Activated CD8-positive, alpha-beta memory T cell treated with anti-CD3 and anti-CD28 coated beads for 48 hours (primary cell): ENCODE data around the gene AP2B1.

ENCODE experiments used
- DNase-seq, 3 experiments: peaks; one replicate each; pipeline ENCODE4 v3.0.0-alpha.2; 2020; ENCODE audit warnings: low read depth in 2 of 3, low spot score in 2 of 3

AP2B1 gene

DNA sequence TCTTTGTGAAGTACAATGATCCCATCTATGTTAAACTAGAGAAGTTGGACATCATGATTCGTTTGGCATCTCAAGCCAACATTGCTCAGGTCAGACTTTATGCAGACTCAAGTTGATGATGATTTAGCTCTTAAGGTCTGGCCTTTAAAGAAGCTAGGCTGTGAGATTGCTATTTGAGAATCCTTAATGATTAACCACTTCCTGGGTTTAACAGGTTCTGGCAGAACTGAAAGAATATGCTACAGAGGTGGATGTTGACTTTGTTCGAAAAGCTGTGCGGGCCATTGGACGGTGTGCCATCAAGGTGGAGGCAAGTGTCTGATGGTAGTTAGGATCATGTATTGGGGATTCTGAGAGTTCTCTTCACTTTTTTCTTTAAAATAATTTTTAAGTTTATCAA lies 40.3 kb downstream of the AP2B1 start:
- DNase-seq = no peak

DNA sequence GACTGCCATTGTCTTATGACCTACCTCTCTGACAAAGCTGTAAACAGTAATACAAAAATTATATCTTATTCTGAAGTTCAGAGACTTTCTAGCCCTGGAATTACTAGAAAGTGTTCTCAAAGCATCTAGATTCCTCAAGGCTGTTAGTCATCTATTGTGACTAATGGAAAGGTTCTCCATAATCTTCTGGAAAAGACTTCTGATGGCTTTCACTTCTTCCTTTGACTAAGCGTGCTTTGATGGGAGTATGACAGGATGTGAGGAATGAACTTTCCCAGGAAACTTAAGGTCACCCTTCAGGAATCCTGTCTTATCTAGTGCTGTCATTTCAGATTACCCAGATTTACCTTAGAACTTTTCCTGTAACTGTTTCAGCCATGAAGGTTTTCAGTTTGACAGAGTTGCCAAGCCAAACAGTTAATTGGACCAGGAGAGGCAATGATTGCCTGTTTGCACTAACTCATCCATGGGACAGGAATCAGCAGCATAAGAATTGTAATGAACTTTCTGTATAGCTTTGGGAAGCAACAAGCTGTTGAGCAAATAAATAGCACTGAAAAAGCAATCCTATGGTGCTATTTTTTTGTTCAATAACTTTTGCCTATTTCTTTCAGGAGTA lies 43.5 kb downstream of the AP2B1 start:
- DNase-seq = no peak

DNA sequence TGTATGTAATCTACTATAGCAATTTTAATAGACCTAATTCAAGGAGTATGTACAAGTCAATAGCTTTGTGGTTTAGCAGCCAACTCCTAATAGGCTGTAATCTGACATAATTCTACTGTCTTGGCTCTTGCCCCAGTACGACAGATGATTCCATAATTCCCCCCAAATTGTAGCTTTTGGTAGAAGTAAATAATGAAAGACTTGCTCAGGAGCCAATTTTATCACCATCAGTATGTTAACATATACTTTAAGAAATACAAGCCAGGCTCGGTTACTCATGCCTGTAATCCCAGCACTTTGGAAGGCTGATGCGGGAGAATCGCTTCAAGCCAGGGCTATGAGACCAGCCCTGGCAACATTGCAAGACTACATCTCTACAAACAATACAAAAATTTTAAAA lies 53.9 kb downstream of the AP2B1 start:
- DNase-seq = no peak

DNA sequence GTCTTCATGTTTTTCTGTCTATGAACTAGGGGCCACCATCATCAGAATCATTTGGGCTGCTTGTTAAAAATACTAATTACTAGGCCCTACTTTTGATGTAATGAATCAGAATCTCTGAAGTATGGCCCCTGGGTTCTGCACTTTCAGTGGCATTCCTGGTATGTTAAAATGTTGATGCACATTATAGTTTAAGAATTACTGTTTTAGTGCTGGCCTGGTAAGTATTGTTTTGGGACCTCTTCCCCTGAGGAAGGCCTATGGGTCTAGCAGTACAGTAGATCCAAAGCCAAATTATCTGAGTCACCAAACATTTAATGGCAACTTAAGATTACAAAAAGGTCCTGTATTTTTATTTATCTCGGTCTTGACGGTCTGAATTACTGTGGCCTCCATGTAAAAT lies 58.8 kb downstream of the AP2B1 start:
- no peak for DNase-seq

DNA sequence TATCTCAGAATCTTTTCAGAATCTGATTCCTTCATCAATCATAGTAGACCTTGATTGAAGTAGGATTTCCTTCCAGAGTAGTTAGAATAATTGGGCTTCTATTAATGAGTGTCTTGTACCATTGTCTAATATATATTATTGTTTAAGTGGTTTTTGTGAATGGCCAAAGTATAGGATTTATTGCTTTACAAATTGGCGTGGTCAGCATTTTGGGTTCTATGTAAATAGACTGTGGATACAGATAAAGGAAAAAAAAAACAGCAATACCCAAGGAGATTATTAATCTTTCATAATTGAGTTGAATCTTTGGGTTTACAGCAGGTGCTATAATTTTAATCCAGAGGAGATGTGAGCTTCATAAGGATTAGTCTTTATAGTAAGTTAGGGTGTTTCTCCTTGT lies 64.3 kb downstream of the AP2B1 start:
- no peak for DNase-seq

DNA sequence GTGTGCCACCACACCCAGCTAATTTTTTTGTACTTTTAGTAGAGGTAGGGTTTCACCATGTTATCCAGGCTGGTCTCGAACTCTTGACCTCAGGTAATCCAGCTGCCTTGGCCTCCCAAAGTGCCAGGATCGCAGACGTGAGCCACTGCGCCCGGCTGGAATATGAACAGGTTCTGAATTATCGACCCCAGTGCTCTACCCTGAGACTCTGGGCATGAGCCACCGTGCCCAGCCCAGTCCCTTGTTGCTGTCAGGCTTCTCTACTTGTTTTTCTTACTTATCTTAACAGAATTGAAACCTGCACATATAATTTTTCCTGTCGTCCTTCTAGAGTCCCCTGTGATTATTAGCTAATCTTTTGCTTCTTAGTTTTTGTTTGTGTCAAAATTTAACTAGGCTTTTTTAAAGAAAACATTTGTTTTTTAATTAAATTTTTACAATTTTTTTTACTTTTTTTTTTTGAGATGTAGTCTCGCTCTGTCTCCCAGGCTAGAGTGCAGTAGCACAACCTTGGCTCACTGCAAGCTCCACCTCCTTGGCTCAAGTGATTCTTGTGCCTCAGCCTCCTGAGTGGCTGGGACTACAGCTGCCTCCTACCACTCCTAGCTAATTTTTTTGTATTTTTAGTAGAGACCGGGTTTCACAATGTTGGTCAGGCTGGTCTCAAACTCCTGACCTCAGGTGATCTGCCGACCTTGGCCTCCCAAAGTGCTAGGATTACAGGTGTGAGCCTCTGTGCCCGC lies 66.7 kb downstream of the AP2B1 start:
- no peak for DNase-seq

DNA sequence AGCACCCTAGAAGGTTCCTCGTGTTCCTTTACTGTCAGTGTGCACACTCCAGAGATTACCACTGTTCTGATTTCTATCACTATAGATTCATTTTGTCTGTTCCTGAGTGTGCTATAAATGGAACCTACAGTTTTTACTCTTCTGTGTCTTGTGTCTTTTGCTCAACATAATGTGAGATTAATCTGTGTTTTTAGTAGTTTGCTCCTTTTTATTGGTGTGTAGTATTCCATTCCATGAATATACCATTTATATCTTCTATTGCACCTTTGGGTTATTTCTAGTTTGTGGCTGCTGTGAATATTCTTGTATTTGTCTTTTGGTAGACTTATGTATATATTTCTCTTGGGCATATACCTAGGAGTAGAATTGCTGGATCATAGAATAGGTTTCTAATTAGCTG lies 68.2 kb downstream of the AP2B1 start:
- DNase-seq = no peak

DNA sequence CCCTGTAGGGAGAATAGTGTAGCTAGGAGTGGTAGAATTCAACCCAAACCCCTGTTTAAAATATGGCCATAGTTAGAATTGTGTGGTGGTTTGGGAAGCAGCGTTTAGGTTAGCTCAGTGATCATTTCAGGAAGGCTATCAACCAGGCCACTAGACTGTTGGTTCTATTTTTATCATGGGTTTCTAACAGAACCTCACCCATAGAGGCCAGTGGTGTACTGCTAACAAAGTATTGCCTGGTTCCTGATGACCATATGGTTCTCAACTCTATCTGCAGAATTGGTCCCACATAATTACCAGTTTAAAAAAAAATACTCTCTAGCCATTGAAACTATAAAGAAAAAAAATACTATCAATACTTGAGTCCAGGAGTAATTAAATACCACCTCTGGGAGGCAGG lies 73.8 kb downstream of the AP2B1 start:
- DNase-seq = no peak

DNA sequence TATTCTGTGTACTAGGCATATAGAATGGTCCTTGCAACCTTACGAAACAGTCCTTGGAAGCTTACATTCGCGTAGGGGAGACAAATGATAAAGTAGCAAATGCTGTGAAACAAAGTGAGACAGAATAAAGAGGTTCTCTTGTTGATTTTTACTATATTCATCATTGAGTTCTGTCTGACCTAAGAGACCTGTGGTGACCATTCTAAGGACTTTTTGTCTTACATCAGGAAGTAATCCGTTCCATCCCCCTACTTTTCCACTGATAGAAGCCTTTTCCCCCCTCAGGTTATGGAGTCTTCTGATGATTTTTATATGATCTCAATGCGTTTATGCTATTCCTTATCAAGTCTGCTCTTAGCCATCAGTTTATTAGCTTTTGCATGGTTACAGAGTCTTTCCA lies 77.6 kb downstream of the AP2B1 start:
- no peak for DNase-seq

DNA sequence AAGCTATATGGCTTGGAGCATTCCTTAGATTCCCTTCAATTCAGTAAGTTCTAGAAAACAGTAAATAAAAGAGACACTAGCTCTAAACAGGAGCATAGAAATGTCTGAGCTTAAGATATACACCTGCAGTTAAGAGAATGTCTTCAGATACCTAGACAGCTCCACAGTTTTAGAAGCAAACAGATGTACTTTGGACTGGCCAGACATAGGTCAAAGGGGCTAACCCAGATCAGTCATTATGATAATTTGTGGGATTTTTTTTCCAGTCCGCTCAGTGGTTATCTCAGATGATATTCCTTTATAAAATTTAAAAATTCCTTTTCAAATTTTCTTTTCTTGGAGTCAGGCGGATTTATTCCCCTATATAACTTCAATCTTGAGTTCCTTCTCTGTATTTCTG lies 78.5 kb downstream of the AP2B1 start:
- DNase-seq = no peak

DNA sequence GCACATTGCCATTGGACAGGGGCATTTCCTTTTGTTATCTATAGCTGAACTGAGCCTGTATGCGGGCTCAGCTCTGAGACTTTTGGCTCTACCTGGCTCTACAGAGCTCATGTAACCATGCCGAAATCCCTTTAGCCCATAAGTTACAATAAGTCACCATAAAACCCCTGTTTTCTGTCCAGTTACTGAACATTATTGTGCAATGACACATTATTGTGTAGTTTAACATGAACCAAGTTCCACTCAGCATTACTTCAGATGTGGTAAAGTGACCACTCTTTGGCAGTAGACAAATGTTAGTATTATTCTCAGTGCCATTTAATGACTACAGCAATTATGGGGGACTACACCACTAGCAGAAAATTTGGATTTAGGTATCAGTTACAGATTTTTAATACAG lies 78.9 kb downstream of the AP2B1 start:
- DNase-seq = no peak

DNA sequence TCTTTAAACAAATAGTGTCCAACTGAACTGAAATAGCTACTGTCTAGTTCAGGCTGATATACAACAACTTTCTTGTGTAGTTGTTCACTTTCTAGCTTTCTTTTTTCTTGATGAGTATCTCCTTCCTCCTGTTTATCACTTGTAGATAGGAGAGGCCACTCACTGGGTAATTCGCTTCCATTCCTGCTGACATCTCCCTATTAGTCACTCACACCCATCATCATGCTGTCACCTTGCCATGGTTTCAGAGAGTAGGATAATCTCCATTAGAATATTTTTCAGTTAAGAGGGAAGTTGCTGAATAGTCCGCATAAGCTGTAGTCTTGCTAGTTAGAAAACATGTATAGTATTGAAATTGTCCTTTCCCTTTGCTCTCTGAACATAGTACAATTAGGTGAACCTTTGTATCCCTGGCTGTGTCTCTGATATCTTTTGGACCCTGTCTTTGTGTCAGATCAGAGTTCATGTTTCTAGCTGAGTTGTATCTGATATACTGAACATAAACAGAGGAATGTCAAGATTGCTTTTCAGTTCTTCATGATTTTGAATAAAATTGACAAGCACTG lies 79.9 kb downstream of the AP2B1 start:
- no peak for DNase-seq

DNA sequence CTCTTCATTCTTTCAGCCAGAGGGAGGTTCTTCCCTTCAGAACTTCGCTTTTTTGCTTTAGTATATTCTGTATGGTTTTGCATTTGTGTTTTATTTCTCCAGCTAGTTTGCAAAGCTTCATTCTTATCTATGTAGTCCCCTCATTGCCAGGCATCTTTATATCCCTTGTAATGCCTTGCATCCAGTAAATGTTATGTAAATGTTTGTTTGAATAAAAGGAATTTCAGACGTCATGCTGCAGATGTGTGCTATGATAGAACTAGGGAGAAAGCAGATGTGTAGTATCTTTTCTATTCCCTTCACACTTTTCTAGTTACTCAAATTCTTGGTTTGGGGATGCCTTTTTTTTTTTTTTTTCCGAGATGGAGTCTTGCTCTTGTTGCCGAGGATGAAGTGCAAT lies 81.7 kb downstream of the AP2B1 start:
- DNase-seq = no peak

DNA sequence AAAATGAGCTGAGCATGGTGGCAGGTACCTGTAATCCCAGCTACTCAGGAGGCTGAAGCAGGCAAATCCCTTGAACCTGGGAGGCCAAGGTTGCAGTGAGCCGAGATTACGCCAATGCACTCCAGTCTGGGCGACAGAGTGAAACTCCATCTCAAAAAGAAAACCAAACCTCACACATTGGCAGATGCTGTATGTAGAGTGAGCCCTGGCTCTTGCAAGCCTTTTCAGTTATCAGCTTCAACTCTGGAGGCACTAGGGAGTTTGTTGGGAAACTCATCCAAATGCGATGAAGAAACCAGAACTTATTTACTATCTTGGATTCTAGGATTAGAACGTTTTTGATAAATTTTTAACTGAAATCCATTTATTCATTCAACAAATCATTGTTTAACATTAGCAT lies 87.4 kb downstream of the AP2B1 start:
- DNase-seq = no peak

DNA sequence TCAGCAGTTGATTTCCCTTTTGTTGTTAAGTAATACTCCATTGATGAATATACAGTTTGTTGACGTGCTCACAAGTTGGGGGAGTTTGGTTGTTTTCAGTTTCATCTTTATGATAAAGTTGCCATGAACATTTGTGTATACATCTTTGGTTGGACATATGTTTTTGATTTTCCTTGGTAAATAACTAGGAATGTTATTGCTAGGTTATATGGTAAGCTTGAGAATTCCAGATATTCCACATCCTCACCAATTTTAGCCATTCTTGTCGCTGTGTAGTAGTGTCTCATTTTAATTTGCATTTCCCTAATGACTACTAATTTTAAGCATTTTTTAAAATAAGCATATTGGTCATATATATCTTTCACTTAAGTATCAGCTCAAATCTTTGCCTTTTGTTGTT lies 89.3 kb downstream of the AP2B1 start:
- DNase-seq = no peak

DNA sequence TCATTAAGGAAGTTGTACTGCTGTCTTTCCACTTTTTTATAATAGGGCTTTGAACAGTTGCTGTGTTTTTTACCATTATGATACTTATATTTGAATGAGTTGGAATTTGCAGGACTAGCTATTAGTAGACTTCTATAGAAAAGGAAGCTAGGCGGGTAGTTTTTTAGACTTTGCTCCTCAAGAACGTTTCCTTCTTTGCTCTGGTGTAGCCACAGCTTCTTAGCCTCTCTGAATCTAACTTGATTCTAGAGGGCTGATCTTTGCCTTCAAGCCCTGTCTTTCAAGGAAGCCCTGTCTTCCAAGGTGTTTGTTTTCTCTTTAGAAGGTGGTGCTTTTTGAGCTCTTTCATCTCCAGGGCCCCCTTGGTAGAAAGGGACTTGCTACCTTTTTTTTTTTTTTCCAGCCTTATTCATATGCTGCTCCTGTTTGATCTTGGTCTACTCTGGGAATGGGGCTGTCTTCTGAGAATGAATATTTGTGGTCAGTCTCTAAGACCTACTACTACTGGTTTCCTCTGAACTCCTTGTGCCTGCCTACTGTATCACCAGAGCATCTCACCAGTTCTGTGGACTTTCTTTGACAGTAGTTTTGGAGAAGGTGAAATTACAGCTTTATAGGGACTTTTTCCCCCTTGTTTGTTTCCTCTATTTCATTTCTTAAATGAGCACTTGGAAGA lies 92.0 kb downstream of the AP2B1 start:
- no peak for DNase-seq

DNA sequence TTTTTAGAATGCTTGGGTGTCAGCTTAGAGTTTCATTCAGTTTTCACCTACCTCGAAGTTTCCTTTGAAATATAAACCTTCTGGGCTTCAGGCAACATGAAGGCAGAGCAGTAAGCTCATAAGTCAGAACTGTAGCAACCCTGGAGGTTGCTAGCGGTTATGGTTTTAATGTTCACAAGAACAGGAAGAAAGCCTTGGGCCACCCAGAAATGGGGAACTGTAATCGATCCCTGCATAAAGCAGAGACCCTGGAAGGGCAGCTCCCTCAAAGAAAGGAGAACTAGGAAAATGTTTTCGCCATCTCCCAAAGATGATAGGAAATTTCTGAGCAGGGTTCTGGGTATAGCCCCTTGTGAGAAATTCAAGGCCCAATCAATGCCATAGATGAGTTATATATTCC lies 96.5 kb downstream of the AP2B1 start:
- DNase-seq = no peak

DNA sequence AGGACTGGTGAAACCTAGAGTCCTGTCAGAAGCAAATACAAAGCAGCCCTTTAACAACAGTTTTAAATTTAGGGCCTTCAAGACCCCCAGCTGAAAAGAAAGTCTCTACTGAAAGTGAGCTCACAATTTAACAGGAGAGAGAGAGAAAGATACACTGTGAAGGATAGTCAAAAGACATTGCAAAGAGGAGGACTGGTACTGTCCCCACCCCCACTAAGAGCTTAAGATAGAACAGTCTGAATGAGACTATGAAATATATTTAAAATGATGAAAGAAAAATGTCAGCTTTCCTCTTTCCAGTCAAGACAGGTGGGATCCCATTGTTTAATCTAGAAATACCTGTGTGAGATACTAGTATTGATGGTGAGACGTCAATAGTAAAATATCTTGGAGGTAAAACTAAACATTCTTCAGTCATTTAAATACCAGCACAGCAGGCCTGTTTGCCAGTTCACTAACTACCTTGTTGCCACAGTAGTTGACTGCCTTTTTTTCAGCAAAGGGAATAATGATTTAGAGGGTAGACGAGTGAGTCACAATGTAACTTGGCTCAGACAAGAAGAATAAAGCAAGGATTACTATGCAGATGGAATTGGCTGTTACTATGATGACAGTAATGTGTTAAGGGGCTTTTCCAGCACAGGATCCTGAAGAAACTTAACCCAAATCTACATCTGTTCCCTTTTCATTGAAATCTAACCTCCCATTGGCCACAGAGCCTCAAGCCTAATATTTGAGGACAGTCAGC lies 97.1 kb downstream of the AP2B1 start:
- DNase-seq = no peak

DNA sequence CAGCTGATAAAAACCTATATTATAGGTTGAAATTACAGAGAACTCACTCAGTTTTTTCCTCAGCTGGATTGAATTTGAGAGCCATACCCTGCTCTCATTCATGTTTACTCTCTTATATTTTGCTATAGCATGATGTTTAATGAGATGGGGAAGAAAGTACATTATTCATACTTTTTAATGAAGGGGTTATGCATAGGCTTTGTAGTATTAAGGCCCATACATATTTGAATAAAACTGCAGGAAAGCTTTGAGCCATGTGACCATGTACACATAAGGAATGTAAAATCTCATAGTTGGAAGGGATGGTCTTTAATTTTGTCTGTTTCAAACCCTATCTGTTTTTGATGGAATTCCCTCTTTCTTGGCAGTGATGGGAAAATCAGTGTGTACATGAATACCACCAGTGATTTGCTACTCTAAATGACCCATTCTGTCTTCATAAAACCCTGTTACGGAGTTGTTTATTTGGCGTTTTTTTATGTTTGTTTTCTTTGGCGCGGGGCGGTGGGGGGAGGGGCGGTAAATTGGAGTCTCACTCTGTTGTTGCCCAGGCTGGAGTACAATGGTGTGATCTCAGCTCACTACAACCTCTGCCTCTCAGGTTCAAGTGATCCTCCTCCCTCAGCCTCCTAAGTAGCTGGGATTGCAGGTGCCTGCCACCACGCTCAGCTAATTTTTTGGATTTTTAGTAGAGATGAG lies 105.5 kb downstream of the AP2B1 start:
- DNase-seq = no peak

DNA sequence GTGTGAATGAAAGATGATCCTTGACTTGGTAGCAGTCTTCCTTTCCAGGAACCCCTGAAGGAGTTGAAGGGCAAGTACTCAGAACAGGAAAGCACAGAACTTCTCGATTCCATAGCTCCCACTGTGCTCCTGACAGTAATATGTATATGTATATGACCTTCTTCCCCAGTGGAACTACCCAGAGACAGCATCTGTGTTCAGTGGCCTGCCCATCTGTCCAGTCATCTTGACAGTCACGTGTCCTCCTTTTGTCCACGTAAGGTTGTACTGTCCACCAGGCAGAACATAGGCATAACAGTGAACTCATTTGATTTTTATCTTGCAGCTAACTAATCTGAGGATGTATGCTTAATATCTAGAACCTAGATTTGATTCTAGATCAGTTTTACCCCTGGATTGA lies 106.5 kb downstream of the AP2B1 start:
- DNase-seq = no peak

DNA sequence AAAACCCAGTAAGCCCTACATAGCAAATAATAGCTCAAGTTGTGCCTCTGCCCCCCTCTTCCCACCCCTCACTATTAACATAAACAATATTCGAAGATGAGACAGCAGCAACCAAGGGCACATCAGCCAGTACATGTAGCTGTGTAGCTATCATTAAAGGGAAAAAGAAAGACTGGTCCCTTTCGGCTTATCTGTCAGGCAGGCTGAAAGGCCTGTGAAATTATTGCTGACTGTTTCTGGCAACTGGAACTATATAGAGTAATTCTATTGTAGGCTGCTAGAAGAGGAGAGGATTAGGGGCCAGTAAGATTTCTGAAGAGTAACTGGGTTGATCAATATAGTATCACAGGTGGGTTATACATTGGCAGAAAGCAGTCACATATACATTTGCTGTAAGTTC lies 107.8 kb downstream of the AP2B1 start:
- DNase-seq = no peak
